Hematopoietic multipotent progenitor cell treated with erythropoietin and hydrocortisone succinate and interleukin-3 and kit ligand, for 17 days (in vitro differentiated cells): Measurements from ENCODE around the gene CCDC3.
"Not testable (repeated sequence)": the region's sequence is repeated elsewhere in the genome, so short reads cannot be mapped to it uniquely, and the experiment has no call there.

Experiments used
- DNase-seq: peaks from one replicate; pipeline ENCODE4 v3.0.0-alpha.2; 2015; ENCODE audit warnings: low spot score

The CCDC3 gene

GRCh38 chr10:12887780-12888179 lies 113.7 kb downstream of the CCDC3 start:
- DNase-seq, result no peak

GRCh38 chr10:12884851-12885250 lies 116.7 kb downstream of the CCDC3 start:
- no peak for DNase-seq

- DNase-seq, result no peak
Measured at GRCh38 chr10:12880423-12880822, 121.1 kb downstream of the CCDC3 start.

GRCh38 chr10:12877150-12877549 lies 124.4 kb downstream of the CCDC3 start:
- no peak for DNase-seq

- DNase-seq, result no peak
Measured at GRCh38 chr10:12876266-12876665, 125.2 kb downstream of the CCDC3 start.

GRCh38 chr10:12875100-12875499 lies 126.4 kb downstream of the CCDC3 start:
- DNase-seq, result no peak

- DNase-seq, result no peak
Measured at GRCh38 chr10:12874501-12874900, 127.0 kb downstream of the CCDC3 start.

- DNase-seq, result no peak
Measured at GRCh38 chr10:12873172-12873571, 128.3 kb downstream of the CCDC3 start.

- DNase-seq, result no peak
Measured at GRCh38 chr10:12872577-12872976, 128.9 kb downstream of the CCDC3 start.

- DNase-seq, result no peak
Measured at GRCh38 chr10:12869427-12869826, 132.1 kb downstream of the CCDC3 start.

- DNase-seq, result no peak
Measured at GRCh38 chr10:12868229-12868628, 133.3 kb downstream of the CCDC3 start.

GRCh38 chr10:12865515-12865914 lies 136.0 kb downstream of the CCDC3 start:
- DNase-seq, result not testable (repeated sequence)

GRCh38 chr10:12862459-12862858 lies 139.1 kb downstream of the CCDC3 start:
- no peak for DNase-seq

- no peak for DNase-seq
Measured at GRCh38 chr10:12854988-12855387, 146.5 kb downstream of the CCDC3 start.

- DNase-seq, result no peak
Measured at GRCh38 chr10:12852687-12853086, 148.8 kb downstream of the CCDC3 start.

GRCh38 chr10:12849319-12850181 lies 152.0 kb downstream of the CCDC3 start:
- DNase-seq, result no peak

GRCh38 chr10:12848439-12849173 lies 152.9 kb downstream of the CCDC3 start:
- DNase-seq, result no peak

GRCh38 chr10:12847361-12847975 lies 154.0 kb downstream of the CCDC3 start:
- no peak for DNase-seq

- DNase-seq, result no peak
Measured at GRCh38 chr10:12846718-12847117, 154.8 kb downstream of the CCDC3 start.
